CD4-positive, alpha-beta T cell treated with Interleukin-15 for 1 hour (primary cell): Measurements from ENCODE around the gene SYNE3.

Experiments used
- DNase-seq: peaks from one replicate; pipeline ENCODE4 v3.0.0-alpha.2; 2020

The SYNE3 gene

DNA sequence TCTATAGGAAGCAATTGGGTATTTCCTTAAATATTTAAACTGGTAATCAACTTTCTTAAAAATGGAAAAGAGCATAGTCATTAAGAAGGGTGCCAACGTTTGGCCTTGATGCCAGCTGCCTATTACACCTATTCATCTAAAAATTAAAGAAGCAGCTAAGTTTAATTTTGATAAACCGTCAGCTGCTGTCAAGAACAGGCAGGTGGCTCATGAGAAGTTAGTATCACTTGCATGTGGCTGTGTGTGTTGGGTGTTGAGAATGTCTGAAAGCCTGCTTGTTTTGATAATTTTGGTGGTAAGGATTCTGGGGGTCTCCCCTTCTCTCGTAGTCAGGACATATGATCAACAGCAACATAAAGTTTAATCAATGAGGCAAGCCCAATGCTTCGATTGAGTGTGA is 24.9 kb upstream of the SYNE3 start:
- DNase-seq = no peak

- no peak for DNase-seq
Measured at GRCh38 chr14:95540236-95540855, 23.9 kb upstream of the SYNE3 start.

GRCh38 chr14:95538801-95539509 is 22.5 kb upstream of the SYNE3 start:
- no peak for DNase-seq

GRCh38 chr14:95537298-95538089 is 21.0 kb upstream of the SYNE3 start:
- DNase-seq = no peak

GRCh38 chr14:95536671-95537070 is 20.2 kb upstream of the SYNE3 start:
- no peak for DNase-seq

GRCh38 chr14:95536036-95536593 is 19.7 kb upstream of the SYNE3 start:
- no peak for DNase-seq

DNA sequence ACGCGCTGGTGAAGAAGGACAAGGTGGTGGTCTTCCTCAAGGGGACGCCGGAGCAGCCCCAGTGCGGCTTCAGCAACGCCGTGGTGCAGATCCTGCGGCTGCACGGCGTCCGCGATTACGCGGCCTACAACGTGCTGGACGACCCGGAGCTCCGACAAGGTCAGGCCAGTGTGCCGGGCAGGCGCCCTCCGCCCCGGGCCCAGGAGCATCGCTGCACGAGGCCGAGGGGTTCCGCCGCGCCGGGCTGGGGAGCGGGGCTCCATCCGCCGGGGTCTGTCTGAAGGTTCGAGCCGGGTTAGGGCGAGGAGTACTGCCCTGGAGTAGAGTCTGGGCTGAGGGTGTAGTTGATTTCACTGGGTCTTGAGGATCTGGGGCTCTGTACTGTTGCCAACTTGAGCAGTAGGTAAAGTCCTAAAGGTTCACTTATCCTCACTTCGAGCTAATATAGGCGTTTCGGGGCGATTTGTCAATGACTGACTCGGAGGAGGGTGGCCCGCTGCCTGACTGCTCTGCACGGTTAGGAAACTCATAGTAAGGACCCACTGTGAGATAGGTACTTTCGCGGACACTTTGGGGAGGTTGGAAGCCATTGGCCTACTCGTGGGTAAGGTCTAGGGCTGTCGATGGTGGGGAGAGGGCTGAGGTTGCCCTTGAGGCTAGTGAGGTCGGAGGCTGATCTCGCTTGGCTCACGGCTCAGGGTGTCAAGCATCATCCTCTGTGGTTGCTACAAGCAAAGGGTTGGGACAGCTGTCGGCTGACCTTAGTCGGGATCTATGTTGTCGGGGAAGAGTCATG is 19.0 kb upstream of the SYNE3 start:
- no peak for DNase-seq

GRCh38 chr14:95534299-95535225 is 18.1 kb upstream of the SYNE3 start, which contains the start of gene GLRX5:
TSS of gene GLRX5 (plus strand) at chr14:95535050. CDS start at chr14:95535090, 40 bp downstream.
- peak; percentile 99 for DNase-seq

DNA sequence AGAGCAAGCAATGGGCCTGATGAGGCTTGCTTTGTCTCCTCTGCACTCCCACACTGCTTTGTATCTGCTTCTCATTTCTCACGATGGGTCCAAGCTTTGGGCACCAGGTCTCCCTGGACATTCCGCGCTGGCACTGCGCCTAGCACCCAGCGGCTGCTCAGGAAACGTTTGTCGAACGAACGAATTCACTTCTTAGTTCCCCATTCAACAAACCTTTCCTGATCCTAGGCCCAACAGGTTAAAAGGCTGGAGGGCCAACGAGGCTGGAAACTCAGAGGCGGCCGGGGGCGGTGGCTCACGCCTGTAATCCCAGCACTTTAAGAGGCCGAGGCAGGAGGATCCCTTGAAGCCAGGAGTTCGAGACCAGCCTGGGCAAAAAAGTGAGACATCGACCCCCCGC is 17.4 kb upstream of the SYNE3 start:
- no peak for DNase-seq

GRCh38 chr14:95533391-95533821 is 17.0 kb upstream of the SYNE3 start:
- DNase-seq = no peak

- DNase-seq = no peak
Measured at GRCh38 chr14:95531969-95532368, 15.5 kb upstream of the SYNE3 start.

DNA sequence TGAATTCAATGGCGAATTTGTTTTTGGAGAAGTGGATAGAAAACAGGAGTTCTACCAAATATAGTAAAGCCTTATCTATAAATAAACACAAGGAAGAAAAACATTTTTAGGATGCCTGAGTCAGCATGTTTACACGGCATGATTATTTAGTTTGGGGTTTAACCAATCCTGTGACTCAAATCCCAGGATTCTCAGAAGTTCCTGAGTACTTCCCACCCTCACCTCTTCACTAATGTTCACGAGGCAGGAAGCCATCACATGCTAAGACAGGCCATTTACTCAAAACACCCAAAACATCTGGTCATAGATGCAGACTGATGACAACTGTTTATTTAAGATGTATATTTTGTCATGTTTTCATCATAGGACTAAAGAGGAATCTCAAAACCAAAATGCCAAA is 15.0 kb upstream of the SYNE3 start:
- no peak for DNase-seq

GRCh38 chr14:95530473-95531276 is 14.2 kb upstream of the SYNE3 start:
- DNase-seq = no peak

DNA sequence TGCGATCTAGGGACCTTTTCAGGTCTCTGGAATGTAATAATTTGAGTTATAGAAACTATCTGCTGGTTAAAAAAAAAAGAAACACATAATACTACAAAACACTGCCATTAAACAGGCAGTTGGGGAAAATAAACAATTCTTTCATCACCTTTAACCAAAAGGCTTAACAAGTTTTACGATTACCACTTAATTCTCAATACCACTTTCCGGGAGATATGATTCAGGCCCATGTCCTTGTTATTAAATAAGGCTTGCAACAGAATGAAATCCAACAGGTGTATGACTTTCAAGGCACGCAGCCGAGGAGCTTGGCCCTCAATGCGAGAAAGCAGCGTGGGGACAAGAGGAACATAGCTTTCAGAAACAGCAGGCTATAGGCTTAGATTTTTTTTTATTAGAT is 12.8 kb upstream of the SYNE3 start:
- no peak for DNase-seq

GRCh38 chr14:95527387-95528002 is 11.0 kb upstream of the SYNE3 start:
- peak; percentile 32 for DNase-seq

- DNase-seq = no peak
Measured at GRCh38 chr14:95526483-95527386, 10.3 kb upstream of the SYNE3 start.

- DNase-seq = no peak
Measured at GRCh38 chr14:95525999-95526398, 9.5 kb upstream of the SYNE3 start.

DNA sequence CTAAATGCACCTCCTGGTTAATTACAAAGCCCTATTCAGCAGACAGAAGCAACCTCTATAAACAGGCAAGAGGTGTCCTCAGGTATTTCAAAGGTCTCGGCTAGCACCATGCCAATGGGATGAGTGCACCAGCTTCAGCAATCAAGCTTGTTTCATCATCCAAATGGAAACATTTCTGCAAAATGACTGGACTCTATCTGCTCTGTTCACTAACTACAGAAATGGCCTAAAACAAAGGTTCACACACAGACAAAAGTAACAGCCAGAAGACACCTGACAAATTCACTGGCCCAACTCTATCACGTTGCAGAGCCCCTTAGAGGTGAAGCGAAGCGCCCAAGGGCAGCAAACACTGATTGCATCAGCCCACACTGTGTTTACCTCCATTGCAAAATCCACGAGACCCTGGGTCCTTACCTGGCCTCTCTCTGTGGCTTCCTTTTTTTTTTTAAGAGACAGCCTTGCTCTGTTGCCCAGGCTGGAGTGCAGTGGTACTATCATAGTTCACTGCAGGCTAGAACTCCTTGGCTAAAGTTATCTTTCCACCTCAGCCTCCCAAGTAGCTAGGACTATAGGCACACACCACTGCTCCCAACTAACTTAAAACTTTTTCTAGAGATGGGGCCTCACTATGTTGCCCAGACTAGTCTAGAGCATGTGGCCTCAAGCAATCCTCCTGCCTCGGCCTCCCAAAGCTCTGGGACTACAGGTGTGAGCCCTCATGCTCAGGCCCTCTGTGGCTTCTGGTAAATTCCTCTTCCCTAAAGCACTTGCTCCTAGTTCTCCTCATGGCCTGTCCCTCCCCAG is 8.5 kb upstream of the SYNE3 start:
- DNase-seq = no peak
